Hepatocyte (in vitro differentiated cells): ENCODE data around the gene HEXD.

Experiments used
- EZH2 ChIP-seq: fragments of 200-600 bp; sonication (generic); IDR thresholded peaks from 2 replicates; pipeline ENCODE4 v1.6.1; 2016; ENCODE audit warnings: antibody characterized with exemption, mild to moderate bottlenecking, borderline replicate concordance
- TF ChIP-seq, protein P1 (sequence below): fragments of 200-600 bp; sonication (generic); IDR thresholded peaks from 2 replicates; pipeline ENCODE4 v1.5.1; 2016; ENCODE audit warnings: antibody characterized with exemption, mild to moderate bottlenecking; ENCODE audit not compliant: poor library complexity

DNA sequence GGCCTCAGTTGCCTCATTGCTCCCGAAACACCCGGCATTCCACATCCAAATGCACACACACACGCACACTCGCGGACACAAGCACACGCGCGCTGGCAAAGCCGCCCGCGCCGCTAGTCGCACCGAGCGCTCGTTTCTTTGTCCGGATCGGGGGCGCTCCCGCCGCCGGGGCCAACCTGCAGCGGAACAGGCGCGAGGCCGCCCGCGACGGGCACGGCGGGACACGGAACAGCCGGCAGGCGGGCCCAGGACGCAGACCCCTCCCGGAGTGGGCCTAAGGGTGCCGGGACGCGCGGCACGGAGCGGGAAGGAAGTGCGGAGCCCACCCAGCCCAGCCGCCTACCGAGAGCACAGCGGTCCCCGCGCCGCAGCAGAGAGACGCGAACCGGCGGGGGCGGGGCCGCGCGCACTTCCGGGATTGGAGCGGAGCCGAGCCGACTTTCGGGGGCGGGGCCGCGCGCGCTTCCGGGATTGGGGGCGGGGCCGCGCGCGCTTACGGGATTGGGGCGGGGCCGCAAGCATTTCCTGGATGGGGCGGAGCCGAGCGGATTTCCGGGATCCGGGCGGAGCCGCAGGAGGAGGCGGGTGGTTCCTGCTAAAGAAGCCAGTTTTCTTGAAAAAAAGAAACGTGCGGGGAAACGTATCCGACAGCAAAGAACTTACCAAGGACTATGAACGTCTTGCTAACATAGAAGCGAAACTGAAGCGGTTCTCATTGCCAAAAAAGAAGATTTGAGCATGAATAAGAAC is 32.4 kb downstream of the HEXD start, which contains the start of gene CYBC1:
- TF ChIP-seq, protein P1, sequence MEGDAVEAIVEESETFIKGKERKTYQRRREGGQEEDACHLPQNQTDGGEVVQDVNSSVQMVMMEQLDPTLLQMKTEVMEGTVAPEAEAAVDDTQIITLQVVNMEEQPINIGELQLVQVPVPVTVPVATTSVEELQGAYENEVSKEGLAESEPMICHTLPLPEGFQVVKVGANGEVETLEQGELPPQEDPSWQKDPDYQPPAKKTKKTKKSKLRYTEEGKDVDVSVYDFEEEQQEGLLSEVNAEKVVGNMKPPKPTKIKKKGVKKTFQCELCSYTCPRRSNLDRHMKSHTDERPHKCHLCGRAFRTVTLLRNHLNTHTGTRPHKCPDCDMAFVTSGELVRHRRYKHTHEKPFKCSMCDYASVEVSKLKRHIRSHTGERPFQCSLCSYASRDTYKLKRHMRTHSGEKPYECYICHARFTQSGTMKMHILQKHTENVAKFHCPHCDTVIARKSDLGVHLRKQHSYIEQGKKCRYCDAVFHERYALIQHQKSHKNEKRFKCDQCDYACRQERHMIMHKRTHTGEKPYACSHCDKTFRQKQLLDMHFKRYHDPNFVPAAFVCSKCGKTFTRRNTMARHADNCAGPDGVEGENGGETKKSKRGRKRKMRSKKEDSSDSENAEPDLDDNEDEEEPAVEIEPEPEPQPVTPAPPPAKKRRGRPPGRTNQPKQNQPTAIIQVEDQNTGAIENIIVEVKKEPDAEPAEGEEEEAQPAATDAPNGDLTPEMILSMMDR, result no peak
- no peak for TF ChIP-seq EZH2
